GM12878 (cell line): ENCODE measurements around the gene PRTFDC1. TPM values are rescaled to one million over a fixed set of nuclear protein-coding genes. Genes with fewer than 3 reads are reported as not detected.

Source experiments
- ATAC-seq: fragments of 200-7000 bp; cut with Tn5 transposase; 3 replicates; pipeline ENCODE4 v1.9.1; 2020; ENCODE audit warnings: mild to moderate bottlenecking, moderate library complexity
- BruUV-seq: library from RNA; stranded (reverse); fragments of 400-500 nt; replicated peaks from 2 replicates; lab custom pipeline; 2021; lab: Mats Ljungman, UMichigan
- CTCF ChIA-PET: fragments of 300-600 bp; sonication (Branson Sonifier 250); formaldehyde crosslinking; extraction: SDS; loops from one replicate; lab custom pipeline; 2021; ENCODE audit warnings: inconsistent platforms; lab: Yijun Ruan, JAX
- POLR2A ChIA-PET: fragments of 350-600 bp; formaldehyde crosslinking; extraction: SDS; loops from one replicate; lab custom pipeline; 2021; ENCODE audit warnings: inconsistent platforms; lab: Charles Lee
- RAD21 ChIA-PET: fragments of 300-600 bp; sonication (Branson Sonifier 250); formaldehyde crosslinking; loops from one replicate; lab custom pipeline; 2023; ENCODE audit warnings: antibody characterized with exemption; ENCODE audit not compliant: unreplicated experiment; lab: Charles Lee
- SMC1A ChIA-PET: fragments of 300-600 bp; sonication (Branson Sonifier 250); formaldehyde crosslinking; loops from one replicate; lab custom pipeline; 2023; ENCODE audit not compliant: unreplicated experiment, uncharacterized antibody; lab: Charles Lee
- DNase-seq: peaks from one replicate; pipeline ENCODE4 v3.0.0-alpha.2; 2011; ENCODE audit warnings: low read depth, low spot score
- FAIRE-seq: peaks from 3 replicates; lab custom pipeline; 2011; peaks lifted over from hg19 to GRCh38; lab: Jason Lieb, UNC
- H2AFZ ChIP-seq: 2 replicates; pipeline ENCODE4 v1.6.0; 2011; ENCODE audit warnings: low read depth, low read length, control low read depth; ENCODE audit not compliant: control insufficient read depth
- H3K27ac ChIP-seq: 2 replicates; pipeline ENCODE4 v1.5.1; 2011; ENCODE audit warnings: control low read depth; ENCODE audit not compliant: control insufficient read depth, insufficient read depth
- H3K27me3 ChIP-seq, 2 experiments: replicated peaks in 1 of 2; 2 replicates each; pipeline versions ENCODE4 v1.6.0 to v1.6.1; 2011; ENCODE audit warnings: low read length in 1 of 2; ENCODE audit not compliant: control insufficient read depth in 2 of 2, insufficient read depth in 2 of 2
- H3K36me3 ChIP-seq, 2 experiments: 2 replicates each; pipeline ENCODE4 v1.5.1; 2011; ENCODE audit warnings: low read length in 1 of 2; ENCODE audit not compliant: control insufficient read depth in 2 of 2, insufficient read depth in 2 of 2
- H3K4me1 ChIP-seq: 2 replicates; pipeline ENCODE4 v1.6.1; 2011; ENCODE audit warnings: mild to moderate bottlenecking, low read length, moderate library complexity, mixed read lengths; ENCODE audit not compliant: control insufficient read depth, insufficient read depth
- H3K4me2 ChIP-seq: 2 replicates; pipeline ENCODE4 v1.6.0; 2011; ENCODE audit warnings: control low read depth; ENCODE audit not compliant: control insufficient read depth, insufficient read depth
- H3K4me3 ChIP-seq: fragments of 200-600 bp; sonication (generic); 2 replicates; pipeline ENCODE4 v1.5.1; 2016
- H3K79me2 ChIP-seq: 2 replicates; pipeline ENCODE4 v1.6.0; 2011; ENCODE audit warnings: low read length; ENCODE audit not compliant: control insufficient read depth, insufficient read depth
- H3K9ac ChIP-seq: 2 replicates; pipeline ENCODE4 v1.8.0; 2011; ENCODE audit warnings: low read length, control low read depth, mixed read lengths; ENCODE audit not compliant: control insufficient read depth, insufficient read depth
- H3K9me3 ChIP-seq: replicated peaks from 3 replicates; pipeline ENCODE4 v1.5.1; 2011; ENCODE audit warnings: mild to moderate bottlenecking, low read length; ENCODE audit not compliant: control insufficient read depth, insufficient read depth
- H4K20me1 ChIP-seq: 2 replicates; pipeline ENCODE4 v1.6.0; 2011; ENCODE audit not compliant: control insufficient read depth, insufficient read depth
- CBX3 ChIP-seq: fragments of 200-600 bp; sonication (generic); IDR thresholded peaks from 2 replicates; pipeline ENCODE4 v1.6.1; 2016; ENCODE audit warnings: low read depth, borderline replicate concordance
- CHD2 ChIP-seq: IDR thresholded peaks from 2 replicates; pipeline ENCODE4 v1.6.1; 2011; ENCODE audit warnings: low read depth, low read length, improper control_type of control experiment, borderline replicate concordance
- CREB1 ChIP-seq: IDR thresholded peaks from 2 replicates; pipeline ENCODE4 v1.6.1; 2012; ENCODE audit warnings: low read depth, mild to moderate bottlenecking, inconsistent platforms
- IKZF1 ChIP-seq: fragments of 450-650 bp; conservative IDR thresholded peaks from 2 replicates; pipeline ENCODE4 v1.6.1; 2017; ENCODE audit warnings: antibody characterized with exemption, mild to moderate bottlenecking
- NBN ChIP-seq: fragments of 450-650 bp; IDR thresholded peaks from 2 replicates; pipeline ENCODE4 v1.6.1; 2016
- POU2F2 ChIP-seq: IDR thresholded peaks from 3 replicates; pipeline ENCODE4 v1.6.1; 2011; ENCODE audit warnings: low read depth, mild to moderate bottlenecking, low read length, borderline replicate concordance
- RAD51 ChIP-seq: fragments of 450-650 bp; IDR thresholded peaks from 2 replicates; pipeline ENCODE4 v1.6.1; 2016; ENCODE audit warnings: moderate library complexity, mild to moderate bottlenecking, inconsistent platforms
- RFX5 ChIP-seq: IDR thresholded peaks from 2 replicates; pipeline ENCODE4 v1.6.1; 2011; ENCODE audit warnings: low read depth, low read length, improper control_type of control experiment
- ZNF24 ChIP-seq: fragments of 450-650 bp; IDR thresholded peaks from 2 replicates; pipeline ENCODE4 v1.6.1; 2017; ENCODE audit warnings: antibody characterized with exemption, mild to moderate bottlenecking
- WGBS: methylation state at CpG from one replicate; pipeline ENCODE4 v1.1.6; 2016; ENCODE audit warnings: low lambda C conversion rate; ENCODE audit not compliant: insufficient replicate concordance, insufficient coverage; ENCODE audit errors: missing lambda C conversion rate; 5-methylcytosine and 5-hydroxymethylcytosine counted together
- in situ Hi-C: fragments of 300-500 bp; cut with MboI; formaldehyde crosslinking; loops from 9 replicates; pipeline ENCODE4 v1.14.3; 2018; ENCODE audit warnings: mixed read lengths
- intact Hi-C: fragments of 100-400 bp; cut with micrococcal nuclease; formaldehyde crosslinking; loops from one replicate; pipeline ENCODE4 v1.14.2; 2022; ENCODE audit not compliant: unreplicated experiment
- polyA plus RNA-seq, 11 experiments: library from polyadenylated mRNA; depleted of rRNA in 4 of 11; unstranded in 6 of 11; stranded (reverse) in 5 of 11; fragments of >200 nt; fragmentation: Nextera tagmentation in 4 of 11; fragmentation: Illumina TruSeq in 1 of 11; extraction: Ambion mirVana in 4 of 11; extraction: Trizol in 1 of 11; gene quantifications; 1 replicate in 1 of 11; 2 replicates in 10 of 11; pipeline versions ENCODE4 v1.2.1 to v1.2.3, GENCODE V29; 2011 to 2016; ENCODE audit warnings: inconsistent platforms in 2 of 11, missing spikeins in 2 of 11, low read depth in 1 of 11
- total RNA-seq, 4 experiments: library from RNA; depleted of rRNA in 3 of 4; stranded (reverse); fragments of >200 nt in 3 of 4; fragmentation: Illumina TruSeq in 1 of 4; extraction: Trizol in 1 of 4; gene quantifications; 2 replicates each; pipeline versions ENCODE4 v1.2.1 to v1.2.3, GENCODE V29; 2013 to 2021
- TF ChIP-seq, protein P1 (sequence below): fragments of 450-650 bp; IDR thresholded peaks from 2 replicates; pipeline ENCODE4 v1.6.1; 2018; ENCODE audit warnings: mild to moderate bottlenecking, low read depth, moderate library complexity; ENCODE audit not compliant: partially characterized antibody
- TF ChIP-seq, protein P2 (sequence below): fragments of 450-650 bp; IDR thresholded peaks from 2 replicates; pipeline ENCODE4 v1.6.1; 2017; ENCODE audit warnings: low read depth, mild to moderate bottlenecking, moderate library complexity
- TF ChIP-seq, protein P3 (sequence below): fragments of 450-650 bp; IDR thresholded peaks from 2 replicates; pipeline ENCODE4 v1.6.1; 2018; ENCODE audit warnings: borderline replicate concordance, mild to moderate bottlenecking; ENCODE audit not compliant: partially characterized antibody

The PRTFDC1 gene
- total and polyA plus RNA-seq, 10 of the 15 experiments (the other 5 are each of a cell fraction or from before 2014, with no cell fraction given), result 5.5 to 17.3 (median 11.3) TPM

DNA sequence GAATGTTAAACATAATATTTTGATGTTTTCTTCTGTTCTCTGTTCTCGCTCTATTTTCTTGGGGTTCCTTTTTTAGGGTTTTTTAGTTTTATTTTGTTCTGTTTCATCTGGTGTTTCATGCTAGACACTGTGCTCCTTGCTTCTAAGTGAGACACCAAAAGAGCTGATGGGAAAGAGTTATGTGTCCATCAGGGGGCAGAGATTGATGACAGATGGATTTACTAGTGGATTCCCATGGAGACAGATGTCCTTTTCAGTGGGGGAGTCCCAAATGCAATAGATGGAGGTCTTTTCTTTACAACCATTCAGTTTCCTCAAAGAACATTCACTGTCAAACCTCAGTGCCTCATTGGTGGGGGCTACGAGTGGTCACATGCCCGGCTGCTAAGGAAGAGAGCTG, 34.9 kb downstream of the PRTFDC1 start:
- no peak overlapping the region for H3K4me2 ChIP-seq
- RAD21 ChIA-PET, result interaction anchor here (0.8 to 1.5 kb wide), 3 partner anchors 8 to 17 kb away, joined by 3 to 5 read pairs (median 3); no protein-coding TSS in a partner anchor
- CTCF ChIA-PET, result interaction anchor here (1.4 to 1.6 kb wide), 2 partner anchors 9 to 275 kb away, joined by 3 read pairs; no protein-coding TSS in a partner anchor
- in situ Hi-C loops (loop anchor here (25.0 kb wide), 1 partner anchor 1520 kb away; the partner anchor contains the start of gene APBB1IP), intact Hi-C loops (no loop called here)
- FAIRE-seq (no peak), ATAC-seq (no peak), DNase-seq (no peak)
- H3K9ac ChIP-seq, result no peak overlapping the region
- peaks cover 9% of the 10 kb centered on the region for H3K4me1 ChIP-seq
- H3K36me3 ChIP-seq, result no peaks in the 10 kb centered on the region
- H3K27ac ChIP-seq, result no peak overlapping the region
- H3K4me3 ChIP-seq, result no peak overlapping the region
- BruUV-seq, result no TSS peak
- no peak overlapping the region for H2AFZ ChIP-seq
- H3K9me3 ChIP-seq, result peaks cover 2% of the 10 kb centered on the region; the same call in 2 of the 3 replicates
- SMC1A ChIA-PET, result interaction anchor here (1.1 to 9.9 kb wide), 6 partner anchors 8 to 52 kb away, joined by 3 to 152 read pairs (median 6); partner anchors contain the start of gene PRTFDC1
- H4K20me1 ChIP-seq, result no peaks in the 10 kb centered on the region
- WGBS, result 55% methylated on average over 3 of the region's 3 CpGs
- H3K79me2 ChIP-seq, result no peaks in the 10 kb centered on the region
- POLR2A ChIA-PET, result interaction anchor here (0.9 to 1.8 kb wide), 4 partner anchors 12 to 31 kb away, joined by 3 to 7 read pairs (median 3); no protein-coding TSS in a partner anchor
- H3K27me3 ChIP-seq, result no peaks in the 10 kb centered on the region
- no peak for TF ChIP-seq ZNF24
- no peak for TF ChIP-seq CBX3
- no peak for TF ChIP-seq NBN
- TF ChIP-seq POU2F2, result no peak
- TF ChIP-seq, protein P1, sequence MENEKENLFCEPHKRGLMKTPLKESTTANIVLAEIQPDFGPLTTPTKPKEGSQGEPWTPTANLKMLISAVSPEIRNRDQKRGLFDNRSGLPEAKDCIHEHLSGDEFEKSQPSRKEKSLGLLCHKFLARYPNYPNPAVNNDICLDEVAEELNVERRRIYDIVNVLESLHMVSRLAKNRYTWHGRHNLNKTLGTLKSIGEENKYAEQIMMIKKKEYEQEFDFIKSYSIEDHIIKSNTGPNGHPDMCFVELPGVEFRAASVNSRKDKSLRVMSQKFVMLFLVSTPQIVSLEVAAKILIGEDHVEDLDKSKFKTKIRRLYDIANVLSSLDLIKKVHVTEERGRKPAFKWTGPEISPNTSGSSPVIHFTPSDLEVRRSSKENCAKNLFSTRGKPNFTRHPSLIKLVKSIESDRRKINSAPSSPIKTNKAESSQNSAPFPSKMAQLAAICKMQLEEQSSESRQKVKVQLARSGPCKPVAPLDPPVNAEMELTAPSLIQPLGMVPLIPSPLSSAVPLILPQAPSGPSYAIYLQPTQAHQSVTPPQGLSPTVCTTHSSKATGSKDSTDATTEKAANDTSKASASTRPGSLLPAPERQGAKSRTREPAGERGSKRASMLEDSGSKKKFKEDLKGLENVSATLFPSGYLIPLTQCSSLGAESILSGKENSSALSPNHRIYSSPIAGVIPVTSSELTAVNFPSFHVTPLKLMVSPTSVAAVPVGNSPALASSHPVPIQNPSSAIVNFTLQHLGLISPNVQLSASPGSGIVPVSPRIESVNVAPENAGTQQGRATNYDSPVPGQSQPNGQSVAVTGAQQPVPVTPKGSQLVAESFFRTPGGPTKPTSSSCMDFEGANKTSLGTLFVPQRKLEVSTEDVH, result no peak
- TF ChIP-seq RAD51, result no peak
- TF ChIP-seq CREB1, result no peak
- TF ChIP-seq, protein P2, sequence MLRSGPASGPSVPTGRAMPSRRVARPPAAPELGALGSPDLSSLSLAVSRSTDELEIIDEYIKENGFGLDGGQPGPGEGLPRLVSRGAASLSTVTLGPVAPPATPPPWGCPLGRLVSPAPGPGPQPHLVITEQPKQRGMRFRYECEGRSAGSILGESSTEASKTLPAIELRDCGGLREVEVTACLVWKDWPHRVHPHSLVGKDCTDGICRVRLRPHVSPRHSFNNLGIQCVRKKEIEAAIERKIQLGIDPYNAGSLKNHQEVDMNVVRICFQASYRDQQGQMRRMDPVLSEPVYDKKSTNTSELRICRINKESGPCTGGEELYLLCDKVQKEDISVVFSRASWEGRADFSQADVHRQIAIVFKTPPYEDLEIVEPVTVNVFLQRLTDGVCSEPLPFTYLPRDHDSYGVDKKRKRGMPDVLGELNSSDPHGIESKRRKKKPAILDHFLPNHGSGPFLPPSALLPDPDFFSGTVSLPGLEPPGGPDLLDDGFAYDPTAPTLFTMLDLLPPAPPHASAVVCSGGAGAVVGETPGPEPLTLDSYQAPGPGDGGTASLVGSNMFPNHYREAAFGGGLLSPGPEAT, result no peak
- TF ChIP-seq, protein P3, sequence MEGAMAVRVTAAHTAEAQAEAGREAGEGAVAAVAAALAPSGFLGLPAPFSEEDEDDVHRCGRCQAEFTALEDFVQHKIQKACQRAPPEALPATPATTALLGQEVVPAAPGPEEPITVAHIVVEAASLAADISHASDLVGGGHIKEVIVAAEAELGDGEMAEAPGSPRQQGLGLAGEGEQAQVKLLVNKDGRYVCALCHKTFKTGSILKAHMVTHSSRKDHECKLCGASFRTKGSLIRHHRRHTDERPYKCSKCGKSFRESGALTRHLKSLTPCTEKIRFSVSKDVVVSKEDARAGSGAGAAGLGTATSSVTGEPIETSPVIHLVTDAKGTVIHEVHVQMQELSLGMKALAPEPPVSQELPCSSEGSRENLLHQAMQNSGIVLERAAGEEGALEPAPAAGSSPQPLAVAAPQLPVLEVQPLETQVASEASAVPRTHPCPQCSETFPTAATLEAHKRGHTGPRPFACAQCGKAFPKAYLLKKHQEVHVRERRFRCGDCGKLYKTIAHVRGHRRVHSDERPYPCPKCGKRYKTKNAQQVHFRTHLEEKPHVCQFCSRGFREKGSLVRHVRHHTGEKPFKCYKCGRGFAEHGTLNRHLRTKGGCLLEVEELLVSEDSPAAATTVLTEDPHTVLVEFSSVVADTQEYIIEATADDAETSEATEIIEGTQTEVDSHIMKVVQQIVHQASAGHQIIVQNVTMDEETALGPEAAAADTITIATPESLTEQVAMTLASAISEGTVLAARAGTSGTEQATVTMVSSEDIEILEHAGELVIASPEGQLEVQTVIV, result no peak
- no peak for TF ChIP-seq RFX5
- TF ChIP-seq CHD2, result no peak
- no peak for TF ChIP-seq IKZF1
